ENCODE results near the gene ZNF672.
"Not testable (repeated sequence)": the region's sequence is repeated elsewhere in the genome, so short reads cannot be mapped to it uniquely, and the experiment has no call there.

ZNF672 gene

DNA sequence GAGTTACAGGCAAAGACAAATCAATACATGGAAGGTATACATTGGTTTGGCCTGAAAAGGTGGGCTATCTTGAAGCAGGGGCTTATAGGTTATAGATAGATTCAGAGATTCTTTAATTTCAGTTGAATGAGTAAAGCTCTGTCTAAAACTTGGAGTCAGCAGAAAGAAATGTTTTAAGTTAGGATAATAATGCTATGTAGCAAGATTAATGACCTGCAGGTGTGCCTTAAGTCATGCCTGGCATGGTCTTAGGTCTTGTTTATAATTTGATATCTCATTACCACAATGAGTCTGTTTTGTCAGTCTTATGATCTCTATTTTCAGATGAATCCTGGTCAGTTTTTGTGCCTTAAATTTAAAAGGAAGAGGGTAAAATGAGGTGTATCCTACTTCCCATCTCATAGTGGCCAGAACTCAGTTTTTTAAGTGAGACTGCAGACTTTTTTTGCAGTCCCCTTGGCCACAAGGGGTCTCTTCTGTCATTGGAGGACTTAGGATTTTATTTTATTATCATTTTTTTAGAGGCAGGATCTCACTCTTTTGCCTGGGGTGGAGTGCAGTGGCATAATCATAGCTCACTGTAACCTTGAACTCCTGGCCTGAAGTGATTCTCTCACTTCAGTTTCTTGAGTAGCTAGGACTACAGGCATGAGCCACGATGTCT, 46.7 kb downstream of the ZNF672 start:
- Histone ChIP-seq H3K9me3 (ENCODE audit: control insufficient read depth, low read length) (no peaks in the 10 kb centered on the region), H3K27ac (ENCODE audit: insufficient read depth, low read length, poor library complexity, severe bottlenecking) (no peak overlapping the region), H3K36me3 (ENCODE audit: control insufficient read depth, insufficient read depth, low read length) (no peaks in the 10 kb centered on the region), H3K27me3 (replicated peaks; ENCODE audit: control insufficient read depth, insufficient read depth, low read length, poor library complexity, severe bottlenecking) (no peaks in the 10 kb centered on the region), H3K4me3 (ENCODE audit: insufficient read depth, low read depth, low read length, poor library complexity, severe bottlenecking) (no peak overlapping the region), H3K4me1 (ENCODE audit: control insufficient read depth, insufficient read depth, low read length, poor library complexity, severe bottlenecking) (no peaks in the 10 kb centered on the region)
- no peak for DNase-seq

DNA sequence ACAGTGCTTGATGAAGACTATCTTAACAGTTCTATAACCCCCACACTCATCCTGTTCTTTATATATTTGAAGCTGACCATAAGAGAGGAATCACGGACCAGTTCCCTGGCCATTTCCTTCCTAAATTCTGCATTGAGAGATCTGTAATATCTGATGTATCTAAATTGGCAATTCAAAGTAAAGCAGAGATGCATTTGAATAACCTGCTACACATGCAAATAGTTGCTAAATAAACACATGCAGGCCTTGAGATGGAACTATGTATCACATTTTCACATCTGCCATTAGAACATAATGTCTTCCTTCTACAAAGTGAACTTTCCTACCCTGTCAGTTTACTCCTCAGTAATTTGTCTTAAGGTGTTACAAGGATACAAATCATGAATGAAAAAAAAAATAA, 47.6 kb downstream of the ZNF672 start:
- no peak overlapping the region for H3K4me3 ChIP-seq (ENCODE audit: insufficient read depth, low read depth, low read length, poor library complexity, severe bottlenecking)
- H3K36me3 ChIP-seq (ENCODE audit: control insufficient read depth, insufficient read depth, low read length), result no peaks in the 10 kb centered on the region
- no peaks in the 10 kb centered on the region for H3K9me3 ChIP-seq (ENCODE audit: control insufficient read depth, low read length)
- no peak overlapping the region for H3K27ac ChIP-seq (ENCODE audit: insufficient read depth, low read length, poor library complexity, severe bottlenecking)
- H3K4me1 ChIP-seq (ENCODE audit: control insufficient read depth, insufficient read depth, low read length, poor library complexity, severe bottlenecking), result no peaks in the 10 kb centered on the region
- no peak for DNase-seq
- no peaks in the 10 kb centered on the region for H3K27me3 ChIP-seq (replicated peaks; ENCODE audit: control insufficient read depth, insufficient read depth, low read length, poor library complexity, severe bottlenecking)

DNA sequence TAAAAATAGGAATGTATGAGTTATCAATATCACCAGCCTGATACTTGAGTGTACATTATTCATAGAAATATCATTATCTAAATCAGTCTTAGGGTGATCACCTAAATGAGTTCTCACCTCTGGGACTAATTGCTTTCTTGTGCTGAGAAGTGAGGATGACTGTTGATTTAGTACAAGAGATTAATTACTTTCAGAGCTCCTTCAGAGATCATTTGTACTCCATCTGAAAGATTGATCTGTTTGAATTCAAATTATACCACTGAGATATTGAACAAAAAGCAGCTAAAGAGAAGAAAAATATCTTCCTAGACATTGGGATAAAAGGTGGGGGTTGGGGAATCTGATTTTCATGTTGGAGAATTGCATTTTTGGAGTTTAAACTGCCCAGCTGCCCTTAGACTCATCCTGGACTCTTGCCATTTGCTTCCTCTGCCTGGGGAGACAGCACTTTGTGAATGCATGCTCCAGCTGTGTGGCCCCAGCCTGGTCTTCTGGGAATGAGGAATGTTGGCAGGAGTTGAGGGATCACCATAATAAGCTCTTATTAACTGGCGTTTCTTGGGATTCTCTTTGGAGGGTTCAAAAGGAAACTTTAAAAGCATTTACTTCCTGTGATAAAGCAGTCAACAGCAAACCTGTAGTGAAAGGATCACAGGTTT, 48.3 kb downstream of the ZNF672 start:
- H3K27ac ChIP-seq (ENCODE audit: insufficient read depth, low read length, poor library complexity, severe bottlenecking), result no peak overlapping the region
- no peaks in the 10 kb centered on the region for H3K4me1 ChIP-seq (ENCODE audit: control insufficient read depth, insufficient read depth, low read length, poor library complexity, severe bottlenecking)
- H3K27me3 ChIP-seq (replicated peaks; ENCODE audit: control insufficient read depth, insufficient read depth, low read length, poor library complexity, severe bottlenecking), result no peaks in the 10 kb centered on the region
- H3K36me3 ChIP-seq (ENCODE audit: control insufficient read depth, insufficient read depth, low read length), result no peaks in the 10 kb centered on the region
- no peak overlapping the region for H3K4me3 ChIP-seq (ENCODE audit: insufficient read depth, low read depth, low read length, poor library complexity, severe bottlenecking)
- DNase-seq, result no peak
- no peaks in the 10 kb centered on the region for H3K9me3 ChIP-seq (ENCODE audit: control insufficient read depth, low read length)

DNA sequence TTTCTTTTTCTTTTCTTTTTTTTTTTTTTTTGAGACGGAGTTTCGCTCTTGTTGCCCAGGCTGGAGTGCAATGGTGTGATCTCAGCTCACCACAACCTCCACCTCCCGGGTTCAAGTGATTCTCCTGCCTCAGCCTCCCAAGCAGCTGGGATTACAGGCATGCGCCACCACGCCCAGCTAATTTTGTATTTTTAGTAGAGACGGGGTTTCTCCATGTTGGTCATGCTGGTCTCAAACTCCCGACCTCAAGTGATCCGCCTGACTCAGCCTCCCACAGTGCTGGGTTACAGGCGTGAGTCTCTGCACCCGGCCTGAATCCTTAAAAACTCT, 51.9 kb downstream of the ZNF672 start:
- H3K27ac ChIP-seq (ENCODE audit: insufficient read depth, low read length, poor library complexity, severe bottlenecking); H3K27me3 ChIP-seq (replicated peaks; ENCODE audit: control insufficient read depth, insufficient read depth, low read length, poor library complexity, severe bottlenecking); H3K4me1 ChIP-seq (ENCODE audit: control insufficient read depth, insufficient read depth, low read length, poor library complexity, severe bottlenecking); H3K4me3 ChIP-seq (ENCODE audit: insufficient read depth, low read depth, low read length, poor library complexity, severe bottlenecking); H3K9me3 ChIP-seq (ENCODE audit: control insufficient read depth, low read length); H3K36me3 ChIP-seq (ENCODE audit: control insufficient read depth, insufficient read depth, low read length); DNase-seq: not testable (repeated sequence)

DNA sequence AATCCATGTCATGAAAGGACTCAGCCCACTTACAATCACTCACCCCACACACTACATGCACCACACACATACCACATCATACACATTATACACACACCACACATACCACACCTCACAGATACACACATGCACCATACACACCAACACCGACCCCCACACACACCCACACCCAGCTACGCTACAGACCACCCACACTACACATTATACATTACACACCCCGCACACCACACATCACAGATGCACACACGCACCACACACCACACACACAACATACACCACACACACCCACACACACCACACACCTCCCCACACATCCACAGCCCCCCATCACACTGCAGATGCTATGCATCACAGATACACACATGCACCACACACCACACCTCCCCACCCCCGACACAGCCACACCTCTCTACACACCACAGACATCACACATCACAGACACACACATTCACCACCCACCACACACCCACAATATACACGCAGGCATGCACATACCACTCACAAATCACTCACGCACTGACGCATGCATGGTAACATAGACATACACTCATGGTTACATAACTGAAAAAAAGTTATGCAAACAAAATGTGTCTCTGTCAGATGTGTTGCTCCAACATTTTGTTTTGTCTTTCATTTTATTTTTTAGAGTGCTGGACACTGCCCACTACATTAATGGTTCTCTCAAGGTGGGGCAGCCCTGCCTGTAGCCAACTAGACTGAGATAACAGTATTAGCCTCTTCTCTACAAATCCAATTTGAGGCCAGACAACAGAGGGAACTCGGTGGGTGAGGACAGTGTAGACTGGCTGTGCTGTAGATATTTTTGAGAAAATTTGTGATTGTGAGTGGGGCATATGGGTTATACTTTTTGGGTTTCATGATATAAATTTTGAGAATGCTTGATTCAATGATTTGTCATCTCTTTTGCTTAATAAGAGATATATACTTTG, 52.8 kb downstream of the ZNF672 start:
- no peak for DNase-seq
- no peaks in the 10 kb centered on the region for H3K4me1 ChIP-seq (ENCODE audit: control insufficient read depth, insufficient read depth, low read length, poor library complexity, severe bottlenecking)
- H3K36me3 ChIP-seq (ENCODE audit: control insufficient read depth, insufficient read depth, low read length), result no peaks in the 10 kb centered on the region
- no peak overlapping the region for H3K27ac ChIP-seq (ENCODE audit: insufficient read depth, low read length, poor library complexity, severe bottlenecking)
- H3K27me3 ChIP-seq (replicated peaks; ENCODE audit: control insufficient read depth, insufficient read depth, low read length, poor library complexity, severe bottlenecking), result no peaks in the 10 kb centered on the region
- no peak overlapping the region for H3K4me3 ChIP-seq (ENCODE audit: insufficient read depth, low read depth, low read length, poor library complexity, severe bottlenecking)
- no peaks in the 10 kb centered on the region for H3K9me3 ChIP-seq (ENCODE audit: control insufficient read depth, low read length)

DNA sequence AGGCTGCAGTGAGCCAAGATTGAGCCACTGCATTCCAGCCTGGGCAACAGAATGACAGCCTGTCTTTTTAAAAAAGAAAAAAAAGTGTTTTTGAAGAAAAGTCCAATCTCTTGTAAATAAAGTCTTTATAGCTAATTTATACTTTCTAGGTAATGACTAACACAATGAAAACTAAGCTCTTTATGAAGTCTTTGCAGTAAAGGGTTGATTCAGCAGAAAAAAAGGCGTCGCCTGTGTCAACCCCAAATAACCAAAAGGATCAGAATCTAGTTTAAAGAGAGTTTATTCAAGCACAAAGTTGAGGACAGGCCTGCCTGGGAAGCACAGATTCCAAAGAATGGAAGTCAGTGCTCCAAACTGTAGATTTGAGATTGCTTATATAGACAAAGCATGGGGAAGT, 53.7 kb downstream of the ZNF672 start:
- Histone ChIP-seq H3K27ac (ENCODE audit: insufficient read depth, low read length, poor library complexity, severe bottlenecking) (no peak overlapping the region), H3K4me1 (ENCODE audit: control insufficient read depth, insufficient read depth, low read length, poor library complexity, severe bottlenecking) (no peaks in the 10 kb centered on the region), H3K9me3 (ENCODE audit: control insufficient read depth, low read length) (no peaks in the 10 kb centered on the region), H3K4me3 (ENCODE audit: insufficient read depth, low read depth, low read length, poor library complexity, severe bottlenecking) (no peak overlapping the region), H3K36me3 (ENCODE audit: control insufficient read depth, insufficient read depth, low read length) (no peaks in the 10 kb centered on the region), H3K27me3 (replicated peaks; ENCODE audit: control insufficient read depth, insufficient read depth, low read length, poor library complexity, severe bottlenecking) (no peaks in the 10 kb centered on the region)
- DNase-seq, result no peak

DNA sequence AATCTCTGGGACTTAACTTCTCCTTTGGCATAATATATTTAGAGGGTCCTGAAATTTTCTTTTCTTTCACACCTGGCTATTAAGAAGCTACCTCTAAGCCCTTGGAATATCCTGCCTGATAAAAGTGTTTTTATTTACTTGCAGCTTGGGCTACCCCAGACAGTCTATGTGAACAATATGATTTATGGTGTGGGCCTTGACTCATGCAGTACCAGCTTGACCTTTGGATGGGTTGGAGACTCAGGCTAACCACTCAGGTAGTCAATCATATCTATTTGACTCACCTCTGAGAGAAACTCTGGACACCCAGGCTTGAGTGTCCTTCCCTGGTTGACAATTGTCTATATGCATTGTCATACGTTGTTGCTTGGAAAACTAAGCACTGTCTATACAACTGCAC, 54.6 kb downstream of the ZNF672 start:
- Histone ChIP-seq H3K4me1 (ENCODE audit: control insufficient read depth, insufficient read depth, low read length, poor library complexity, severe bottlenecking) (no peaks in the 10 kb centered on the region), H3K36me3 (ENCODE audit: control insufficient read depth, insufficient read depth, low read length) (no peaks in the 10 kb centered on the region), H3K27me3 (replicated peaks; ENCODE audit: control insufficient read depth, insufficient read depth, low read length, poor library complexity, severe bottlenecking) (no peaks in the 10 kb centered on the region), H3K4me3 (ENCODE audit: insufficient read depth, low read depth, low read length, poor library complexity, severe bottlenecking) (no peak overlapping the region), H3K9me3 (ENCODE audit: control insufficient read depth, low read length) (no peaks in the 10 kb centered on the region), H3K27ac (ENCODE audit: insufficient read depth, low read length, poor library complexity, severe bottlenecking) (no peak overlapping the region)
- no peak for DNase-seq

DNA sequence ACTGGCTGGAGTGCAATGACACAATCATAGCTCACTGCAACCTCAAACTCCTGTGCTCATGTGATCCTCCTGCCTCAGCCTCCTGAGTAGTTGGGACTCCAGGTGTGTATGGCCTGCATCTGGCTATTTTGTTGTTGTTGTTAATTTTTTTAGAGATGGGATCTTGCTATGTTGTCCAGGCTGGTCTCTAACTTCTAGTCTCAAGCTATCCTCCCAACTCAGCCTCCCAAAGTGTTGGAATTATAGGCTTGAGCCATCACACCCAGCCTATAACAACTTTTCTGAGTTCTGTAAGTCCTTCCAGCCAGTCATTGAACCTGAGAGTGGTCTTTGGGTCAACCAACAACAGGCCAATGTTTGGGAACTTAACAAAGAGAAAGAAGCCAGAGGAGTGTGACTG, 56.8 kb downstream of the ZNF672 start:
- H3K4me3 ChIP-seq (ENCODE audit: insufficient read depth, low read depth, low read length, poor library complexity, severe bottlenecking), result no peak overlapping the region

DNA sequence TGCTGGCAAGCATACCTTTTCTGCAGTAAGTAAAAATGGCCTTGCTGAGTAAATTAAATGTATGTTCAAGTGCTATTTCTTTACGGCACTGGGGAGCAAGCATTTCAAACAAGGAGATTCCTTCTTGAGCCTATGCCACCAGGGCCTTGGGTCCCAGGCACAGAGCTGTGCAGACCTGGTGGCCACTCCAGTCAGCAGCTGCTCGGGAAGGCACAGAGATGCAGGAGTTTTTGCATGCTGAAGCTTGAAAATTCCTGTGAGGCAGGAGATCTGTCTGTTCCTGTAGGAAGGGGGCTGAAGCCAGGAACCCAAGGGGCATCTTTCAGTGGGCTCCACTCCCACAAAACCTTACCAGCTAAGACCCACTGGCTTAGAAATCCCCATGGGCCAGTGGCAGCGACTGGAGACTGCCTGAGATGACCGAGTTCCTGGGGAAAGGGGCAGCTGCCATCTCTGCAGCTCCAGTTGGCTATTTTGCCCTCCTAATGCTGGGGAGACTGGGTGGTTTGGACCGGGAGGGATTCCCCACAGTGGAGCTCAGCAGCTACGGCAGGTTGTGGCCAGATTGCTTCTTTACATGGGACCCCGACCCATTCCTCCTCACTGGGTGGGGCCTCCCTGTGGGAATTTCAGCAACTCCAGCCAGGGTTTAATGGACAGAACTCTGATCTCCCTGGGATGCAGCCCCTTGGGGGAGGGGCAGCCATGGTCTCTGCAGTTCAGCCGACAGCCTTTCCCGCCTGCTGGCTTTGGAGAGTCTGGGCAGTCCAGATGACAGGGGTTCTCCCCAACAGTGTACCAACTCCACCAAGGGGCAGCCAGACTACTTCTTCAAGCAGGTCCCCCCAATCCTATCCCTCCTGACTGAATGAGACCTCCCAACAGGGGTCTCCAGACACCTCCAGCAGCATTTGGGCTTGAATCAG, 59.7 kb downstream of the ZNF672 start:
- Histone ChIP-seq H3K36me3 (ENCODE audit: control insufficient read depth, insufficient read depth, low read length) (no peaks in the 10 kb centered on the region), H3K27me3 (replicated peaks; ENCODE audit: control insufficient read depth, insufficient read depth, low read length, poor library complexity, severe bottlenecking) (no peaks in the 10 kb centered on the region), H3K27ac (ENCODE audit: insufficient read depth, low read length, poor library complexity, severe bottlenecking) (no peak overlapping the region), H3K4me1 (ENCODE audit: control insufficient read depth, insufficient read depth, low read length, poor library complexity, severe bottlenecking) (no peaks in the 10 kb centered on the region), H3K9me3 (ENCODE audit: control insufficient read depth, low read length) (no peaks in the 10 kb centered on the region), H3K4me3 (ENCODE audit: insufficient read depth, low read depth, low read length, poor library complexity, severe bottlenecking) (no peak overlapping the region)
- no peak for DNase-seq

More for the DNA sequence above, 56.8 kb downstream of the ZNF672 start:
- Histone ChIP-seq H3K4me1 (ENCODE audit: control insufficient read depth, insufficient read depth, low read length, poor library complexity, severe bottlenecking) (no peaks in the 10 kb centered on the region), H3K9me3 (ENCODE audit: control insufficient read depth, low read length) (no peaks in the 10 kb centered on the region), H3K36me3 (ENCODE audit: control insufficient read depth, insufficient read depth, low read length) (no peaks in the 10 kb centered on the region), H3K27me3 (replicated peaks; ENCODE audit: control insufficient read depth, insufficient read depth, low read length, poor library complexity, severe bottlenecking) (no peaks in the 10 kb centered on the region), H3K27ac (ENCODE audit: insufficient read depth, low read length, poor library complexity, severe bottlenecking) (no peak overlapping the region)
- no peak for DNase-seq

Data from effector memory CD4-positive, alpha-beta T cell (primary cell).